Measurements from ENCODE around the gene CEACAM16.

CEACAM16 gene

DNA sequence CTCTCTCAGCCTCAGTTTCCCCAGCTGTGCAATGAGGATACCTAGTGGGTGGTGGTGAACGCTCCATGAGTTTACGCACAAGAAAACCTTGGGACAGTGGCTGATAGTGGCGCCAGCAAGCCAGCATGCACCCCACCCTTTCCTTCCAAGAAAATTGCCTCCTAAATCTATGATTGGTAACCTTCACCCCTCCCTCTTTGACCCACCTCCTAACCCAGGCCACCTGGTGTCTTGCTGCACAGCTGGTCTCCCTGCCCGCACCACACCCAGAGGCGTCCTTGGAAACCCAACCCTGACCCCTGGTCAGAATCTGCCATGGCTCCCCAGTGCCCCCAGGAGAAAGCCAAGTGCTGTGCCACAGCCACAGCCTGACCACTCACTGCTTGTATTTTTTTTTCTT, 26.7 kb downstream of the CEACAM16 start:
- Histone ChIP-seq H3K4me3 (ENCODE audit: low read depth in 1 of 2, low read length in 1 of 2) (no peak overlapping the region), H3K4me1 (ENCODE audit: control insufficient read depth in 1 of 2, insufficient read depth in 1 of 2, low read depth in 1 of 2, low read length in 1 of 2) (peaks cover 41 to 80% of the 10 kb centered on the region in 2 experiments), H3K27ac (no peak overlapping the region), H3K27me3 (peaks cover 23% of the 10 kb centered on the region), H3K36me3 (no peaks in the 10 kb centered on the region), H3K9me3 (no peaks in the 10 kb centered on the region)
- TF ChIP-seq, protein P1, sequence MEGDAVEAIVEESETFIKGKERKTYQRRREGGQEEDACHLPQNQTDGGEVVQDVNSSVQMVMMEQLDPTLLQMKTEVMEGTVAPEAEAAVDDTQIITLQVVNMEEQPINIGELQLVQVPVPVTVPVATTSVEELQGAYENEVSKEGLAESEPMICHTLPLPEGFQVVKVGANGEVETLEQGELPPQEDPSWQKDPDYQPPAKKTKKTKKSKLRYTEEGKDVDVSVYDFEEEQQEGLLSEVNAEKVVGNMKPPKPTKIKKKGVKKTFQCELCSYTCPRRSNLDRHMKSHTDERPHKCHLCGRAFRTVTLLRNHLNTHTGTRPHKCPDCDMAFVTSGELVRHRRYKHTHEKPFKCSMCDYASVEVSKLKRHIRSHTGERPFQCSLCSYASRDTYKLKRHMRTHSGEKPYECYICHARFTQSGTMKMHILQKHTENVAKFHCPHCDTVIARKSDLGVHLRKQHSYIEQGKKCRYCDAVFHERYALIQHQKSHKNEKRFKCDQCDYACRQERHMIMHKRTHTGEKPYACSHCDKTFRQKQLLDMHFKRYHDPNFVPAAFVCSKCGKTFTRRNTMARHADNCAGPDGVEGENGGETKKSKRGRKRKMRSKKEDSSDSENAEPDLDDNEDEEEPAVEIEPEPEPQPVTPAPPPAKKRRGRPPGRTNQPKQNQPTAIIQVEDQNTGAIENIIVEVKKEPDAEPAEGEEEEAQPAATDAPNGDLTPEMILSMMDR (IDR thresholded peaks at IDR 0.05) = no peak

DNA sequence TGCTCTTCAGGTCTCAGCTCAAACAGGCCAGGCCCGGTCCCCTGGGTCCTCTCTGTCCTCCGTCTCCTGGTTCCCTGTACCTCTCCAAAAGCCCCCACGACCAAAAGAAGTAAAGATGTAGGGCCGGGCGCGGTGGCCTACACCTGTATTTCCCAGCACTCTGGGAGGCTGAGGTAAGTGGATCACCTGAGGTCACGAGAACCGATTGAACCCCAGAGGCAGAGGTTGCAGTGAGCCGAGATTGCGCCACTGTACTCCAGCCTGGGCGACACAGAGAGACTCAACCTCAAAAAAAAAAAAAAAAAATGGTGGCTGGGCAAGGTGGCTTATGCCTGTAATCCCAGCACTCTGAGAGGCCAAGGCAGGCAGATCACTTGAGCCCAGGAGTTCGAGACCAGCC, 27.5 kb downstream of the CEACAM16 start:
- Histone ChIP-seq H3K4me1 (ENCODE audit: control insufficient read depth in 1 of 2, insufficient read depth in 1 of 2, low read depth in 1 of 2, low read length in 1 of 2) (peaks cover 39 to 74% of the 10 kb centered on the region in 2 experiments), H3K27me3 (peaks cover 15% of the 10 kb centered on the region), H3K36me3 (no peaks in the 10 kb centered on the region), H3K27ac (peak overlapping the region; percentile 48), H3K4me3 (ENCODE audit: low read depth in 1 of 2, low read length in 1 of 2) (no peak overlapping the region), H3K9me3 (no peaks in the 10 kb centered on the region)
- TF ChIP-seq, protein P1 (IDR thresholded peaks at IDR 0.05) = no peak

DNA sequence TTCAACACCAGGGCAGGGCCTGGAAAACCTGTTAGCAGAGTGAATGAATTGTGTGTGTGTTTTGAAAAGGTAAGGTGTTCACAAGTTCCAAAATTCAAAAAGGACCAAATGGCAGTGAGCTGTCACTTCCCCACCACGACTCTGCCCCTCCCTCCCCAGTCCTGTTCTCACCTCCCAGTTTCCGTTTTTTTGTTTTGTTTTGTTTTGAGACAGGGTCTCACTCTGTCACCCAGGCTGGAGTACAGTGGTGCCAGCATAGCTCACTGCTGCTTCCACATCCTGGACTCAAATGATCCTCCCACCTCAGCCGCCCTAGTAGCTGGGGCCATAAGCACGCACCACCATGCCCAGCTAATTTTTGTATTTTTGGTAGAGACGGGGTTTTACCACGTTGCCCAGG, 29.2 kb downstream of the CEACAM16 start:
- Histone ChIP-seq H3K4me3 (ENCODE audit: low read depth in 1 of 2, low read length in 1 of 2) (no peak overlapping the region), H3K4me1 (ENCODE audit: control insufficient read depth in 1 of 2, insufficient read depth in 1 of 2, low read depth in 1 of 2, low read length in 1 of 2) (peaks cover 24 to 57% of the 10 kb centered on the region in 2 experiments), H3K9me3 (no peaks in the 10 kb centered on the region), H3K27me3 (peaks cover 10% of the 10 kb centered on the region), H3K36me3 (no peaks in the 10 kb centered on the region), H3K27ac (no peak overlapping the region)
- TF ChIP-seq, protein P1 (IDR thresholded peaks at IDR 0.05) = no peak

DNA sequence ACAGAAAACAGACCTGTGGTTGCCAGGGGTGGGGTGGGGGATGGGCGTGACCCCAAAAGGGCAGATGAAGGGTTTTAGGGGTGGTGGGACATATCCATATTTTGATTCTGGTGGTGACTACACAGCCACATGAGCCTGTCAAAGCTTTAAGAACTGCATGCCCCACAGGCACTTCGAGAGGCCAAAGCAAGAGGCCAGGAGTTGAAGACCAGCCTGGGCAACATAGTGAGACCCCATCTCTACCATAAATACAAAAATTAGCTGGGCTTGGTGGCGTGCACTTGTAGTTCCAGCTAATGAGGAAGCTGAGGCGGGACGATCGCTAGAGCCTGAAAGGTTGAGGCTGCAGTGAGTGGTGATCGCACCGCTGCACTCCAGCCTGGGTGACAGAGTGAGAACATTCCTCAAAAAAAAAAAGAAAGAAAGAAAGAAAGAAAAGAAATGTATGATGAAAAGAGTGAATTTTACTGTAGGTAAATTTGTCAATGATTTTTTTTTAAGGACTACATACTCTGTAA, 30.6 kb downstream of the CEACAM16 start:
- Histone ChIP-seq H3K36me3 (no peaks in the 10 kb centered on the region), H3K4me3 (ENCODE audit: low read depth in 1 of 2, low read length in 1 of 2) (no peak overlapping the region), H3K4me1 (ENCODE audit: control insufficient read depth in 1 of 2, insufficient read depth in 1 of 2, low read depth in 1 of 2, low read length in 1 of 2) (peaks cover 23 to 53% of the 10 kb centered on the region in 2 experiments), H3K27me3 (peaks cover 10% of the 10 kb centered on the region), H3K27ac (no peak overlapping the region), H3K9me3 (no peaks in the 10 kb centered on the region)
- TF ChIP-seq, protein P1 (IDR thresholded peaks at IDR 0.05) = no peak

DNA sequence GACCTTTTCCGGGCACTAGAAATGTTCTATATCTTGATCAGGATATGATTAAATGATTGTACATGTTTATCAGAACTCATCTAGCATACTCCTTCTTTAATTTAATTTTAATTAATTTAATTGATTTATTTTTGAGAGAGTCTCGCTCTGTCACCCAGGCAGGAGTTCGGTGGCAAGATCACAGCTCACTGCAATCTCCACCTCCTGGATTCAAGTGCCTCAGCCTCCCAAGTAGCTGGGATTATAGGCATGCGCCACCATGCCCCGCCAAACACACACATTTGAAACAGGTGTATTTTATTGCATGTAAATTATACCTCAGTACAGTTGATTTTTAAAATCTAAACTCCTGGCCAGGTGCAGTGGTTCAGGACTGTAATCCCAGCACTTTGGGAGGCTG, 32.1 kb downstream of the CEACAM16 start:
- TF ChIP-seq, protein P1 (IDR thresholded peaks at IDR 0.05) = no peak
- Histone ChIP-seq H3K36me3 (no peaks in the 10 kb centered on the region), H3K9me3 (no peaks in the 10 kb centered on the region), H3K4me3 (ENCODE audit: low read depth in 1 of 2, low read length in 1 of 2) (no peak overlapping the region), H3K27me3 (no peaks in the 10 kb centered on the region), H3K4me1 (ENCODE audit: control insufficient read depth in 1 of 2, insufficient read depth in 1 of 2, low read depth in 1 of 2, low read length in 1 of 2) (peaks cover 37 to 53% of the 10 kb centered on the region in 2 experiments), H3K27ac (no peak overlapping the region)

Data from neutrophil (primary cell).